Stimulated activated CD8-positive, alpha-beta memory T cell treated with anti-CD3 and anti-CD28 coated beads, Interleukin-2, amount 100 ng/mL, for 1 hour (primary cell): ENCODE data around the gene PROSER3.
"Not testable (repeated sequence)": the region's sequence is repeated elsewhere in the genome, so short reads cannot be mapped to it uniquely, and the experiment has no call there.

ENCODE experiments used
- DNase-seq, 2 donors: peaks; one replicate each; pipeline ENCODE4 v3.0.0-alpha.2; 2020; ENCODE audit warnings: low read depth in 2 of 2

The PROSER3 gene

GRCh38 chr19:35754370-35755130 lies 3.4 kb upstream of the PROSER3 start:
- DNase-seq: no peak

- no peak for DNase-seq
Measured at GRCh38 chr19:35755131-35755549, 2.8 kb upstream of the PROSER3 start.

GRCh38 chr19:35755550-35756376 lies 2.2 kb upstream of the PROSER3 start:
- no peak for DNase-seq

- DNase-seq: no peak
Measured at GRCh38 chr19:35756377-35757230, 1.4 kb upstream of the PROSER3 start, which contains the start of gene HSPB6. Gene HSPB6 (minus strand): TSS chr19:35757029. CDS start chr19:35757008, 21 bp downstream.

GRCh38 chr19:35757231-35757748 lies 686 bp upstream of the PROSER3 start:
- no peak for DNase-seq

GRCh38 chr19:35759697-35760096 lies 1.7 kb downstream of the PROSER3 start:
- DNase-seq: no peak

- no peak for DNase-seq
Measured at GRCh38 chr19:35760711-35761349, 2.9 kb downstream of the PROSER3 start.

- no peak for DNase-seq
Measured at GRCh38 chr19:35764432-35765315, 6.7 kb downstream of the PROSER3 start.

- no peak for DNase-seq
Measured at GRCh38 chr19:35766571-35767104, 8.7 kb downstream of the PROSER3 start.

- DNase-seq: no peak
Measured at GRCh38 chr19:35767288-35768081, 9.5 kb downstream of the PROSER3 start.

GRCh38 chr19:35768082-35768421 lies 10.1 kb downstream of the PROSER3 start:
- no peak for DNase-seq

- not testable (repeated sequence) for DNase-seq
Measured at GRCh38 chr19:35772362-35772761, 14.4 kb downstream of the PROSER3 start.

- DNase-seq: no peak
Measured at GRCh38 chr19:35773020-35773806, 15.2 kb downstream of the PROSER3 start.

- DNase-seq: no peak
Measured at GRCh38 chr19:35774274-35775045, 16.5 kb downstream of the PROSER3 start.

- DNase-seq: no peak
Measured at GRCh38 chr19:35775046-35775297, 17.0 kb downstream of the PROSER3 start.

- DNase-seq: peak; percentile 96 to 99
Measured at GRCh38 chr19:35775298-35776101, 17.5 kb downstream of the PROSER3 start, which contains the start of gene ARHGAP33. Gene ARHGAP33 (plus strand): TSS chr19:35775564. CDS start chr19:35775659, 95 bp downstream.
